Thyroid gland (tissue), 4 donors: ENCODE data around the gene C5orf46.

Experiments used
- POLR2A ChIP-seq, 2 donors: fragments of 450-650 bp; IDR thresholded peaks; one replicate each; pipeline ENCODE4 v1.6.1; 2017; ENCODE audit warnings: antibody characterized with exemption in 2 of 2, mild to moderate bottlenecking in 2 of 2, moderate library complexity in 1 of 2
- TF ChIP-seq, protein P1 (sequence below), 6 experiments: fragments of 200-600 bp in 3 of 6; fragments of 450-650 bp in 3 of 6; sonication (generic) in 3 of 6; IDR thresholded peaks; one replicate each; pipeline ENCODE4 v1.5.1; 2016 to 2019; ENCODE audit warnings: antibody characterized with exemption in 6 of 6, mild to moderate bottlenecking in 2 of 6, inconsistent platforms in 1 of 6, moderate library complexity in 1 of 6

DNA sequence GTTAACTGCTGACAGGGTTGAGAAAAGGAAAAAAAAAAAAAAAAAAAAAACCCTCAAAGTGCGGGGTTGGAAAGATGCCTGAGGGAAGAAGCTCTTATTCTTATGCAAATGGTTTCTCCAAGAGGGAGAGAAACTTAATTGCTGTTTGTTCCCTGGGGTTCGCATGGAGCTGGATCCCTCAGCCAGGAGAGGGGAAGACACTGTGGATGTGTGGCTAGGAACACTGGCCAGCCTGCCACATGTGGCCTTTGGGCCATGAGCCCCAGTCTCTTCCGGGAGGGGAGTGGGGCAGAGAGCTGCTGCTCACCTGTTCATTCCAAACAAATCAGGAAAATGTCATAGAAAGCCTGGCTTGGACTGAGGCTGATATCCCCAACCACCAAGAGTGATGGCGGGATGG lies 37.2 kb downstream of the C5orf46 start:
- TF ChIP-seq, protein P1, sequence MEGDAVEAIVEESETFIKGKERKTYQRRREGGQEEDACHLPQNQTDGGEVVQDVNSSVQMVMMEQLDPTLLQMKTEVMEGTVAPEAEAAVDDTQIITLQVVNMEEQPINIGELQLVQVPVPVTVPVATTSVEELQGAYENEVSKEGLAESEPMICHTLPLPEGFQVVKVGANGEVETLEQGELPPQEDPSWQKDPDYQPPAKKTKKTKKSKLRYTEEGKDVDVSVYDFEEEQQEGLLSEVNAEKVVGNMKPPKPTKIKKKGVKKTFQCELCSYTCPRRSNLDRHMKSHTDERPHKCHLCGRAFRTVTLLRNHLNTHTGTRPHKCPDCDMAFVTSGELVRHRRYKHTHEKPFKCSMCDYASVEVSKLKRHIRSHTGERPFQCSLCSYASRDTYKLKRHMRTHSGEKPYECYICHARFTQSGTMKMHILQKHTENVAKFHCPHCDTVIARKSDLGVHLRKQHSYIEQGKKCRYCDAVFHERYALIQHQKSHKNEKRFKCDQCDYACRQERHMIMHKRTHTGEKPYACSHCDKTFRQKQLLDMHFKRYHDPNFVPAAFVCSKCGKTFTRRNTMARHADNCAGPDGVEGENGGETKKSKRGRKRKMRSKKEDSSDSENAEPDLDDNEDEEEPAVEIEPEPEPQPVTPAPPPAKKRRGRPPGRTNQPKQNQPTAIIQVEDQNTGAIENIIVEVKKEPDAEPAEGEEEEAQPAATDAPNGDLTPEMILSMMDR (IDR thresholded peaks at IDR 0.05): no peak
- TF ChIP-seq POLR2A (IDR thresholded peaks at IDR 0.05): no peak
